Endodermal cell (in vitro differentiated cells): ENCODE data around the gene OR9Q1. TPM values are rescaled to one million over a fixed set of nuclear protein-coding genes. Genes with fewer than 3 reads are reported as not detected.

ENCODE experiments used
- DNase-seq: peaks from one replicate; pipeline ENCODE4 v3.0.0-alpha.2; 2017
- H3K27ac ChIP-seq: 2 replicates; pipeline ENCODE4 v1.5.1; 2013; ENCODE audit warnings: mild to moderate bottlenecking, low read depth, low read length, moderate library complexity
- H3K27me3 ChIP-seq: 2 replicates; pipeline ENCODE4 v1.6.1; 2013; ENCODE audit warnings: mild to moderate bottlenecking, low read length, moderate library complexity; ENCODE audit not compliant: insufficient read depth, control insufficient read depth, poor library complexity, severe bottlenecking
- H3K36me3 ChIP-seq: 2 replicates; pipeline ENCODE4 v1.7.0; 2013; ENCODE audit warnings: mild to moderate bottlenecking, low read length, moderate library complexity; ENCODE audit not compliant: control insufficient read depth, insufficient read depth
- H3K4me1 ChIP-seq: one replicate; pipeline ENCODE4 v1.7.0; 2013; ENCODE audit warnings: low read length; ENCODE audit not compliant: control insufficient read depth, insufficient read depth
- H3K4me3 ChIP-seq: 2 replicates; pipeline ENCODE4 v1.5.1; 2013; ENCODE audit warnings: mild to moderate bottlenecking, low read length, moderate library complexity
- H3K9ac ChIP-seq: 2 replicates; pipeline ENCODE4 v1.6.1; 2013; ENCODE audit warnings: mild to moderate bottlenecking, low read length, moderate library complexity; ENCODE audit not compliant: poor library complexity, severe bottlenecking; ENCODE audit errors: extremely low read depth
- H3K9me3 ChIP-seq: 2 replicates; pipeline ENCODE4 v1.6.1; 2013; ENCODE audit warnings: mild to moderate bottlenecking, low read length, moderate library complexity; ENCODE audit not compliant: control insufficient read depth
- H3K27ac Mint-ChIP-seq: 2 replicates; pipeline ENCODE4 v1.8.0; 2020; ENCODE audit warnings: mixed read lengths
- H3K27me3 Mint-ChIP-seq: 2 replicates; pipeline ENCODE4 v1.8.0; 2021; ENCODE audit warnings: mild to moderate bottlenecking, mixed read lengths; ENCODE audit not compliant: insufficient read depth
- H3K36me3 Mint-ChIP-seq: 2 replicates; pipeline ENCODE4 v1.8.0; 2020; ENCODE audit warnings: low read depth, mixed read lengths
- H3K4me1 Mint-ChIP-seq: 2 replicates; pipeline ENCODE4 v1.8.0; 2020; ENCODE audit warnings: mixed read lengths
- H3K4me3 Mint-ChIP-seq: 2 replicates; pipeline ENCODE4 v1.8.0; 2020; ENCODE audit warnings: mild to moderate bottlenecking, moderate library complexity, mixed read lengths
- H3K9me3 Mint-ChIP-seq: 2 replicates; pipeline ENCODE4 v1.8.0; 2020; ENCODE audit warnings: mild to moderate bottlenecking, mixed read lengths
- WGBS, 2 experiments: methylation state at CpG; one replicate each; pipeline versions ENCODE4 v1.1.5 to v1.1.7; 2013; ENCODE audit warnings: missing lambda C conversion rate in 2 of 2, mixed read lengths in 1 of 2; ENCODE audit not compliant: insufficient coverage in 1 of 2, insufficient read length in 1 of 2; 5-methylcytosine and 5-hydroxymethylcytosine counted together
- total RNA-seq, 2 donors: library from RNA; stranded (reverse); fragmentation: NEBNext Ultra II Directional in 1 of 2; extraction: Animal tissue kit (Norgen Biotek cat#: 25700) in 1 of 2; gene quantifications; 2 replicates in 1 of 2; 3 replicates in 1 of 2; pipeline ENCODE4 v1.2.1, GENCODE V29; 2021
- TF ChIP-seq, protein P1 (sequence below): fragments of 200-600 bp; sonication (generic); conservative IDR thresholded peaks from 2 replicates; pipeline ENCODE4 v1.5.0; 2021; ENCODE audit warnings: antibody characterized with exemption, mild to moderate bottlenecking

Gene OR9Q1
- total RNA-seq, 2 donors from 2014 or later = not detected

DNA sequence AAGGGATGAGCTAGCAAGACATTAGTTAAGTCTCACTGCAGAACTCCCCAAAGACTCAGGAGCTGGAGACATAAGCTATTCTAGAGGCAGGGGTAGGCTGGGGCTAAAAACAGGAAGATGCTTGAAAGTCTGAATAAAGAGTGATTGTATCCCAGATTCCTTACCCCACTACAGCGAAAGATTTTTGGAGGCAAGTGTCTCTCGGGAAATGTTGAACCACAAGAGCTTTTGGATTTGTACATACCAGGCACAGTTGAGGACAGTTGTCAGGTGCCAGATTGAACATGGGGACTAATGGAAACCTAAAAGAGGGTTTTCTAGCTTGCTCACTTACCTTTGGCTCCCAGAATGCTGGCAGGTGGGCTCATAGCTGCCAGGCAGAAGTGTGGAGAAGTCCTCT, 43.5 kb upstream of the OR9Q1 start:
- H3K4me1 Mint-ChIP-seq = peaks cover 26% of the 10 kb centered on the region
- WGBS, 2 experiments = 100% methylated on average over 2 of the region's 2 CpGs
- peaks cover 5% of the 10 kb centered on the region for H3K27me3 ChIP-seq
- TF ChIP-seq, protein P1, sequence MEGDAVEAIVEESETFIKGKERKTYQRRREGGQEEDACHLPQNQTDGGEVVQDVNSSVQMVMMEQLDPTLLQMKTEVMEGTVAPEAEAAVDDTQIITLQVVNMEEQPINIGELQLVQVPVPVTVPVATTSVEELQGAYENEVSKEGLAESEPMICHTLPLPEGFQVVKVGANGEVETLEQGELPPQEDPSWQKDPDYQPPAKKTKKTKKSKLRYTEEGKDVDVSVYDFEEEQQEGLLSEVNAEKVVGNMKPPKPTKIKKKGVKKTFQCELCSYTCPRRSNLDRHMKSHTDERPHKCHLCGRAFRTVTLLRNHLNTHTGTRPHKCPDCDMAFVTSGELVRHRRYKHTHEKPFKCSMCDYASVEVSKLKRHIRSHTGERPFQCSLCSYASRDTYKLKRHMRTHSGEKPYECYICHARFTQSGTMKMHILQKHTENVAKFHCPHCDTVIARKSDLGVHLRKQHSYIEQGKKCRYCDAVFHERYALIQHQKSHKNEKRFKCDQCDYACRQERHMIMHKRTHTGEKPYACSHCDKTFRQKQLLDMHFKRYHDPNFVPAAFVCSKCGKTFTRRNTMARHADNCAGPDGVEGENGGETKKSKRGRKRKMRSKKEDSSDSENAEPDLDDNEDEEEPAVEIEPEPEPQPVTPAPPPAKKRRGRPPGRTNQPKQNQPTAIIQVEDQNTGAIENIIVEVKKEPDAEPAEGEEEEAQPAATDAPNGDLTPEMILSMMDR = no peak
- no peak overlapping the region for H3K27ac ChIP-seq
- DNase-seq = no peak
- H3K36me3 Mint-ChIP-seq = no peaks in the 10 kb centered on the region
- H3K9me3 Mint-ChIP-seq = no peaks in the 10 kb centered on the region
- no peaks in the 10 kb centered on the region for H3K9me3 ChIP-seq
- H3K4me3 ChIP-seq = no peak overlapping the region
- peaks cover 16% of the 10 kb centered on the region for H3K27me3 Mint-ChIP-seq
- H3K36me3 ChIP-seq = no peaks in the 10 kb centered on the region
- no peak overlapping the region for H3K27ac Mint-ChIP-seq
- no peak overlapping the region for H3K4me3 Mint-ChIP-seq
- peaks cover 7% of the 10 kb centered on the region for H3K4me1 ChIP-seq
- no peak overlapping the region for H3K9ac ChIP-seq

DNA sequence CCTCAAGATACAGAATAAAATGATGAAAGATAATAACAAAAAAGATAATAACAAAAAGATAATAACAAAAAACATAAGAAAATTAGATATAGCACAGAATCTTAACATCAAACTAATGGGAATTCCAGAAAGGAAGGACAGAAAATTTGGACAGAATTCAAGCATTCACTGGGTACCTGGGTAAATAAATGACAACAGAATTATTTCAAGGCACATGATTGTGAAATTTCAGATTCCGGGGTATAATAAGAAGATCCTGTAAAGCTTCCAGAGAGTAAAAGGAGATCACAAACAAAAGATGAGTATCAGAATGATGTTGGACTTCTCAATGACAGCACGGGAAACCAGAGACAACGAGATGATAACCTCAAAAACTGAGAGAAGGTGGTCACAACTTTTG, 42.1 kb upstream of the OR9Q1 start:
- H3K4me3 ChIP-seq = no peak overlapping the region
- WGBS, 2 experiments = 87 to 92% methylated on average over 3 of the region's 3 CpGs
- Mint-ChIP-seq H3K36me3 (no peaks in the 10 kb centered on the region), H3K27ac (no peak overlapping the region), H3K4me1 (peaks cover 23% of the 10 kb centered on the region), H3K9me3 (peaks cover 2% of the 10 kb centered on the region), H3K27me3 (peaks cover 16% of the 10 kb centered on the region), H3K4me3 (no peak overlapping the region)
- H3K36me3 ChIP-seq = no peaks in the 10 kb centered on the region
- peaks cover 7% of the 10 kb centered on the region for H3K4me1 ChIP-seq
- DNase-seq = no peak
- no peak overlapping the region for H3K27ac ChIP-seq
- no peaks in the 10 kb centered on the region for H3K9me3 ChIP-seq
- TF ChIP-seq, protein P1 = no peak
- no peak overlapping the region for H3K9ac ChIP-seq
- H3K27me3 ChIP-seq = peaks cover 5% of the 10 kb centered on the region

DNA sequence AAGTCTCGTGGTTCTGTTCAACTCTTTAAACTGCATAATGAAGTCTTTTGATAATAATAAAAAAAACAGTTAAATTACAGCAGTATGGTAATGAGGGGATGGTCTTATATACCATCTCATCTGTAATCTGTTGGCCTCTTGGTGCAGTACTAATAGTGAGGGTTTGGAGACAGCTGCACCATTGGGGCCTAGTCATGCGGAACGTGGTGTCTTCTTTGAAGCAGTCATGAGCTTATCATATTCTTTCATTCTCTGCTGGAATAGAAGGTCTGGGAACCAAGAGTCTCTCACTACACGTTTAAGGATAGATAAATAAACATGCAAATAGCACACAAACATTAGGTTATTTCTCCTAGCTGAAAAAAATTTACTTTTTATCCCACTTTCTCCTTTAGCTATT, 40.9 kb upstream of the OR9Q1 start:
- Mint-ChIP-seq H3K27me3 (peaks cover 16% of the 10 kb centered on the region), H3K4me3 (no peak overlapping the region), H3K27ac (no peak overlapping the region), H3K9me3 (peaks cover 6% of the 10 kb centered on the region), H3K4me1 (peaks cover 12% of the 10 kb centered on the region), H3K36me3 (no peaks in the 10 kb centered on the region)
- Histone ChIP-seq H3K4me1 (no peaks in the 10 kb centered on the region), H3K4me3 (no peak overlapping the region), H3K36me3 (no peaks in the 10 kb centered on the region), H3K9ac (no peak overlapping the region), H3K9me3 (no peaks in the 10 kb centered on the region), H3K27ac (no peak overlapping the region), H3K27me3 (peaks cover 5% of the 10 kb centered on the region)
- DNase-seq = no peak
- TF ChIP-seq, protein P1 = no peak
- 78 to 86% methylated on average over 3 to 4 of the region's 4 CpGs for WGBS, 2 experiments
